GM12892 (cell line): ENCODE results near the gene CFAP119.

ENCODE experiments used
- POLR2A ChIP-seq: IDR thresholded peaks from 2 replicates; pipeline ENCODE4 v1.6.1; 2011; ENCODE audit warnings: low read depth, low read length, control low read depth
- POLR2AphosphoS5 ChIP-seq: IDR thresholded peaks from 2 replicates; pipeline ENCODE4 v1.6.1; 2011; ENCODE audit warnings: low read depth, low read length, control low read depth

DNA sequence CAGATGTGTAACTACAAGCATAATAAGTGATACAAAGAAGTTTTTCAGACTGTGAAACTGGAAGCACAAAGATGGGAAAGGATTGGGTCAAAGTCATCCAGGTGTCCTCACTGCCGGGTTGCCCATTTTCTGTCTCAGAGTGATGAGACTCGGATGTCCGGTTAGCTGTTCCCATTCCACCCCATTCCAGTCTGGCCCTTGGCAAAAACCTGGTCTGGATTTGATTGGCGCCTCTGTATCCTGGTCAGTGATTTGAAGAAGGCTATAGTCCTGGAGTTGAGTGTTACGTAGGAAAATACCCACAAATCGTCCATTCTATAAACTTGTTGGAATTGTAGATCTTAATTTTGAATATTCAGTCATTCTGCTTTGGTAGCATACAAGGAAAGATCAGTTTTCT lies 33.5 kb downstream of the CFAP119 start:
- TF ChIP-seq POLR2A (no peak), POLR2AphosphoS5 (no peak)
